NOMO-1 treated with dmso at 0.1 percent for 144 hours (cell line): ENCODE results near the gene IGF1R.
A peak's percentile ranks its signal among the peaks of the same experiment; 100 is the strongest.

Experiments used
- DNase-seq: peaks from one replicate; lab custom pipeline; 2025; ENCODE audit not compliant: unreplicated experiment; lab: John Stamatoyannopoulos, UW

Gene IGF1R

GRCh38 chr15:98772895-98773294 is 124.6 kb downstream of the IGF1R start:
- DNase-seq, result no peak

GRCh38 chr15:98773616-98774015 is 125.3 kb downstream of the IGF1R start:
- no peak for DNase-seq

DNA sequence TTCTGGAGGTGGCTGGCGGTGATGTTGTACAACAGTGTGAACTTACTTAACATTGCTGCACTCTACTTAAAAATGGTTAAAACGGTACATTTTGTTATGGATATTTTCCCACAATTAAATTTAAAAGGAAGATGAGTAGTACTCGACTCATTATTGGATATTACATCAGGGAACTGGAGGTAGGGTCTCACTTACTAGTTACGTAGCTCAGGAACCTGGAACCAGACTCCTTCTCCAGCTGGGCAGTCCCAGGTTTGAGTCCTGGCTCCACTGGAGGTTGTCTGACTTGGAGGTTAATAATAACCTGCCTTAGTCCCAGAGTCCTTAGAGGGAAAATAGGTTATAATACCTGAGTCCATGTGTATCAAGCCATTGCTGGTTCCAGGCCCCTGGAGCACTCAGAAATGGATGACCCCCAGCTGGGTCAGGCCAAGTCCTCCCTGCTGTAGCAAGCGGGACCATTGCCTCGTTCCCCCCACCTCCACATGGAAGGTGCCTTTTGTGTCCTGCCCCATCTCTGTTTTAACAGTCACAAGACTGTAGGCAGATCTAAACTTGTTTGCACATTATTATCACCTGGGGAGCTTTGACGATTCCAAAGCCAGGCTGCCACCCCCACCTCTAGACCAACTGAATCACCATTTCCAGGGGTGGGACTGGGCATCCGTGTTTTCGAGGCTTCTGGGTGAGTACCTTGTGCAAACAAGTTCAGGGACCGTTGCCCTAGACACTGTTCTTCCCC is 126.6 kb downstream of the IGF1R start:
- DNase-seq, result no peak

DNA sequence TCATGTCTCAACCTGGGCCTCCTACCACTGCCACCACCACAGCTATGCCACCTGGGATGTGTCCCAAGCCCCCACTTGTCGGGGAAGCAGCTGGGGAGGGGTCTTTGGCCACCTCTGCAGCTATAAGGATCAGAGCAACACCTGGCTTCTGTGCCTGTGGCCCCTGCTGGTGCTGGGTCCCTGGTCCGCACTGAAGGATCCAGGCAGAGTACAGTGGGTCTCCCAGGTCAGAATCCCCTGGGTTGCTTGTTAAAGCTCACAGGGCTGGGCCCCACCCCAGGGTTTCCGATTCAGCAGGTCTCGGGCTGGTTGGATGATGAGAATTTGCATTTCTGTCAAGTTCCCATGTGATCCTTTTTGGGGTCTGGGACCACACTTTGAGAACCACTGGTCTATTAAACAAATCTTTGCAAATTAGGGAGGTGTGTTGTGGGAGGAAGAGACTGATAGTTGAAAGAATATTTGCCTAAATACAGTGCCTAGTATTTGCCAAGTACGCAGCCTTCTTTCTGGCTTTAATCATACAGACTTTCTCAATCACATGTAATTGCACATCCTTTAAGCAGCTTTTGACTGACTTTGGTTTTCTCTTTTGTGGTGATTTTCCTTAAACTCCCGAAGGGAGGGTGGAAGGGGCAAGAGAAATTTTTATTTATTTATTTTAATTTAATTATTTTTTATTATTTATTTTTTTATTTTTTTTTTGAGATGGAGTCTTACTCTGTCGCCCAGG is 127.3 kb downstream of the IGF1R start:
- no peak for DNase-seq

- no peak for DNase-seq
Observed at GRCh38 chr15:98776607-98777281, 128.4 kb downstream of the IGF1R start.

- no peak for DNase-seq
Observed at GRCh38 chr15:98777426-98777825, 129.1 kb downstream of the IGF1R start.

DNA sequence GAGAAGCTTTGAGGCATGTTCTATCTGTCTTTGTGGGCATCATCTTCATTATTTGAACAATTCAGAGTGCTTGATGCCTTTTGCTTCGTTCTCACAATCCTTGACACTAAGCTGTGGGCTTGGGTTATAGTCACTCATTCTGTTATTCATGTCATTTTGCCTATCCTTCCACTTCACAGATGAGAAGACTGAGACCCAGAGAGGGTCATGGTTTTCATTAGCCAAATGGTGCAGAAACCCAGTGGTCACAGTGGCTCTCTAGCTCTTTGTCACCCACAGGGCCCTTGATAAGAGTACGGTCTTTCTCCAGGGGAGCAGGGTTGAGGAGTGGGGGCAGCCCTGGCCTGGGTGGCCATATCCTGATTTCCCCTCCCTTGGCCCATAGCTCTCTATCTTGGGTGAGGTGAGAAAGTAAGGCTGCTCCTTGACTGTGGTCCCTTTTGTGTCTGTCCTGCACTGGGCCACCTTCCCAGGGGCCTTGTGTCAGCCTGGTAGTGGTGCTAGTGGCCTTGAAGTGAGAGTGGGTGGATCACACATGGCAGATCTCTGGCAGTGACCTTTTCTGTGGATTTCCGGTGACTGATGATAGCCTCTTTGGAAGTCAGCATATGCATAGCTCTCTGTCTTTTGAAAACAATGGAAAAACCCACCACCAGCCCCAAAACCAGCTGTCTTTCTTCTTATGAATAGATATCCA is 130.1 kb downstream of the IGF1R start:
- DNase-seq, result no peak

GRCh38 chr15:98778960-98779359 is 130.6 kb downstream of the IGF1R start:
- no peak for DNase-seq

DNA sequence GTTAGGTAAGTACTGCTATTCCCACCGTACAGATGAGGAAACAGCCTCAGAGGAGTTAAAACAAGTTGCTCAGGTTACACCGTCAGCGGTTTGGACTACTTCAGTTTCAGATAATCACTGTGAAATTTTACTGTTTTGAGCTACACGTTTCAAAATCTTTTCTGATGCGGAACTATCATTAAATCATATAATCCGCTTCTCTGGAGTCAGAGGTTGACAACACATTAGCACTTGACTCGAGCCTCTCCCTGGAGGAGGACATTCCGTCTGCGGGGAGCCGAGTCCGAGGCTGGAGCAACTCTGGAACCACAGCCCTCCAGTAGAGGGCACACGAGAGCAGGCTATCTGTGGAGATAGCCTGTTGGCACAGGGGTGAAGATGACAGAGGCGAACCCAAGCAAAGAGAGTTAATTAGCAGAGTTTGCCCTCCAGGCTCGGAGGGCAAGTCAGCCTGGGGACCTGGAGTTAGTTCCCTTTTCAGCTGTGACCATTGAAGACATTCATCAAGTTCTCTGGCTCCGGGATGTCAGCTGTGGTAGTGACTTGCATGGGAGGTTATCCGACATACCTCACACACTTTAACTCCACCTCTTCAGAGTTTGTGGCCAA is 131.2 kb downstream of the IGF1R start:
- DNase-seq, result peak; percentile 92

- no peak for DNase-seq
Observed at GRCh38 chr15:98781838-98782237, 133.5 kb downstream of the IGF1R start.

GRCh38 chr15:98782801-98783200 is 134.5 kb downstream of the IGF1R start:
- no peak for DNase-seq

- no peak for DNase-seq
Observed at GRCh38 chr15:98785431-98785806, 137.1 kb downstream of the IGF1R start.

DNA sequence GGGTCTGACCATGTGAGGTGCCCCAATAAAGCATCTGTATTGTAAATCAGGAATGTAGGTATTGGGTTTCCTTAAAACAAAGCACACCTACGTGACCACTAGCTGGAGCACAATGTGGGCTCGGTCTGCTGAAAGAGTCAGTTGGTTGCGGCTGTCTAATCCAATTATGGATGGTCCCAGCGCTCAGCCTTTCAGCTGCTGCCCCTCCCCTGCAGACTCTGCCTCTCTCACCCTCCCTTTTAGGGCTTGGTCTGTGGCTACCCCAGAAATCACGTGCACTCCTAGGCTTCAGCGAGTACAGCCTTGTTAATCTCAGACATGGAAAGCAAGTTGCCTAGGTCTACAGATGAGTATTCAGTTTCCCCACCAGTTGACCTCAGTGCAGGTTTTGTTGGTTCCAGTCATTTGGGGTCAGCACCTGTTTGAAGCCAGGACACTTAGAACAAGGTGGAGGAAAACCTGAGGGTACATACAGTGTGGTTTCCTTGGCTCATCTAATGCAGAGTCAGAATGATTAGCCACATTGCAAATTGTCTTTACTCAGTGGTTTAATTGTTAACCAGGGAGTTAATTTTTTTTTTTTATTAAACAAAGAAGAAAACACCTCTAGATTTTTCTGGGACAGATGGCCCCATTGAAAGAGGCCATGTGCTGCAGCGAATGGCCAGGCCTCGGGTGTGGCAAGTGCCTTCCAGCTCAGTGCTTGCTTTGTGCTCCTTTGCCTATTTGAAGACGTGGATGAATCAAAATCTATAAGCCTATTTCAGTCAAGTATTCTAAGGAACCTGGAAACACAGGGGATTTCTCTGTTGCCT is 137.7 kb downstream of the IGF1R start:
- DNase-seq, result no peak

- no peak for DNase-seq
Observed at GRCh38 chr15:98786717-98787116, 138.4 kb downstream of the IGF1R start.

DNA sequence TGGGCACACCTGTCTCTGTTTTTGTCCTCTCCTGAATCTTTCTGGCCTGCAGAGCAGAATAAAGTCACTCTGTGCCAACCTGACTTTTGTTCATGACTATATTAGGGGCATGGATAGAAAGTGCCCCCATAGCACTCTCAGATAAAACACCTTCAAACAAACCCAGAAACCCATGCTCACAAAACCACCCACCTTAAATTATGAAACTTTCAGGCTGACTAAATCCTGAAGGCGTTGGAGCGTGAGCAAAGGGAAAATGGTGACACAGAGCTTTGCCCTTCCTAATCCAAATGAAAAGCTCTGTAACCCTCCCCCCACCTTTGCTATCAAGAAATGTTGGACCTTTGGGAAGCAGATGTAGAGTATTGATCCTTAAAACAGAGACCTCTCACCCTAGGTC is 138.9 kb downstream of the IGF1R start:
- DNase-seq, result no peak

- DNase-seq, result peak; percentile 52
Observed at GRCh38 chr15:98787936-98788757, 139.8 kb downstream of the IGF1R start.

DNA sequence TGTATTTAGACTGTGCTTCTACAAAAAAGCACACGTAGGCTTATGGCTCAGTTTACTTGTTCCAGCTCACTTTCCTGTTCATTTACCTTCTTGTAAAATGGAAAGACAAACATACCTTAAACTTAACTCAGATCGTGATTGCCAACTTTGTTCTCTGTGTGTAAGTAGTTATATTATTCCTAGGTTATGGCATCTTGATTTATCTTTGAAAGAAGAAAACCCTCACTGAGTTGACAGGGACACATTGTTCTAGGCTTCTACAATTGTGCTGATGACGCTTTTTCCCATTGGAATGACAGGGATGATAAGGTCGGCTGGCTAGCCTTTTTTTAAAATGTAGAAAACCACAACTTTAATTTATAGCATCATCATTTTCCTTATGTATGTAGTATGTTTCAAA is 140.7 kb downstream of the IGF1R start:
- no peak for DNase-seq

DNA sequence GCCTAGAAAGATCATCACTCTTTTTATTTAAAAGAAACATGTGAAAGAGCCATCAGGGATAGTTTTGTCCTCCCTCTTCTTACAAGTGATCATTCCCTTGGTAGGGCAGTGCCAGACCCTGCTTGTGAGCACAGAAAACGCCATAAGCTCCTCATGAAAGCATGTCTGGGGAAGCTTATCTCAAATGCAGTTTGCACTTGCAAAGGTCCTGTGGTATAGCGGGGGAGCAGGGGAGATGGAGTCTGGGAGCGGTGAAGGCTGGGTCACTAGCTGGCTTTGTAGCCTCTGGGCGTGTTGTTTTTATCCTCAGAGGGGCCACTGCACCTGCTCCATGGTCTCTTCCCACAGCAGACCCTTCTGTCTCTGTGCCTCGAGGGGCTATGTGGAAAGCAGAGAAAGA is 141.9 kb downstream of the IGF1R start:
- no peak for DNase-seq

DNA sequence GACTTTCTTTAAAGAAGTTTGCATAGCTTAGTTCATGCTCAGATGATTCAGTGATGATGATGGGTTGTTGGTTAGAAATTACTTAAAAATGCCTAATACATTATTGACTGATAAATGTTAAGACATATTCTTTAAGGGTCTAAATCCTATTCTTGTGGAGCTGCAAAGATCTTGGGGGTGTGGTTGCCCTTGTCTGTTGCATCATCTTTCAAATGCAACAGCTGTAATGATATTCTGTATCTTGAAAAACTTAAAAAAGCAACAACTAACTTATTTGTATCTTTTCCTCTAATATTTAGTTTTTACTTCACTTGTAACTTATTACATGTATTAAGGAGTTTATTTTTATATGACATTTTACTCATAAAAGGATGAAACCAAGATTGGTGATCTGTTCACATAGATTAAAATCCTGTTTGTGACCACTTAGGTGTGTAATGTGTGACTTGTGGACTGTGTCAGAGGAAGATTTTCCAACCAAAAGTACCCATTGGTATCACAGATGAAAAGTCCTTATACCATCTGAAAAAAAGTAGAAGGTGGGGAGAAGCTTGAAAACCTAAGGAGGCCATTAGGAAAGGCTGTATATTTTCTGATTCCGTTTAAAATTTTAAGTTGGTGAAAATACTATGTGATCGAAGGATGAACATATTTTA is 142.8 kb downstream of the IGF1R start:
- DNase-seq, result no peak
